ENCODE measurements around the gene NTSR1.

Gene NTSR1

GRCh38 chr20:62763404-62763803 is 54.8 kb downstream of the NTSR1 start:
- Histone ChIP-seq H3K4me1 (ENCODE audit: control insufficient read depth, insufficient read depth, low read length) (peaks cover 19% of the 10 kb centered on the region), H3K4me3 (ENCODE audit: low read length) (no peak overlapping the region), H3K36me3 (ENCODE audit: control insufficient read depth, insufficient read depth, low read length) (no peaks in the 10 kb centered on the region), H3K9ac (ENCODE audit: low read length) (no peak overlapping the region), H3K9me3 (ENCODE audit: control insufficient read depth, low read length) (no peaks in the 10 kb centered on the region), H3K27me3 (ENCODE audit: control insufficient read depth, insufficient read depth, low read length) (peaks cover 25% of the 10 kb centered on the region)

DNA sequence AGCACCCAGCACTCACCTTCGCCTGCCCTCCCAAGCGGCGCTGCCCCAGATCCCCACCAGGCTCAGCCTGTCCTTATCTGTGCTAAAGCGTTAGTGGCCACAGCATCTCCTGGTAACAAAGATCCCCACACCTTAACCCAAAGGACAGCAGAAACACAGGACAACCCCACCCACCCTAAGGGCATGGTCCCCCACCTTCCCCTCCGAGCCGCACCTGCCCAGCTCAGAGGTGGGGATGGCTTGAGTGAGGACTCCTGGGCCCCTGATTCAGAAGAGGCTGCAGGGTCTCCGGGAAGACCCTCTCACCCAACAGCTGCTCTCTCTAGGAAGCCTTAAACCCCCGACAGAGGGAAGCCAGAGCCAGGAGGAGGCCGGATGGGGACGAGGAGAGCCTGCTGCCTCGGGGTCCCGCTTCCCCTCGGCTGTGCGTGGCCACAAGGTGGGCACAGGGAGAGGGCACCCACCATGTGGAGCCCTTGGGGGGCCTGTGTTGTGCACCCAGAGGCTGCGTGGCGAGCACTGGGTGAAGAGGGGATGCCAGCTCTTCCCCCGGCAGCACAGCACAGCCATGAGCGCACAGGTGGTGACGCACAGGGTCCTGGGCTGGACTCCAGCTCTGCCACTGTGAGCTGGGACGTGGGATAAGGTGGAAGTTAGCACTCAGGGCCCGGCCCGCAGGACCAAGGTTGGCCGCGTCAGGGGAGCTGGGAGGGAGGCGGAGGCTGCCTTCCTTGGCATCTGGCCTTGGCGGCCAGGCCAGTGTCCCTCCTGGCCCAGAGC is 55.7 kb downstream of the NTSR1 start:
- H3K36me3 ChIP-seq (ENCODE audit: control insufficient read depth, insufficient read depth, low read length) = no peaks in the 10 kb centered on the region
- no peak overlapping the region for H3K9ac ChIP-seq (ENCODE audit: low read length)
- H3K4me3 ChIP-seq (ENCODE audit: low read length) = no peak overlapping the region
- H3K27me3 ChIP-seq (ENCODE audit: control insufficient read depth, insufficient read depth, low read length) = peaks cover 19% of the 10 kb centered on the region
- H3K4me1 ChIP-seq (ENCODE audit: control insufficient read depth, insufficient read depth, low read length) = peaks cover 24% of the 10 kb centered on the region
- no peaks in the 10 kb centered on the region for H3K9me3 ChIP-seq (ENCODE audit: control insufficient read depth, low read length)

GRCh38 chr20:62765021-62765420 is 56.4 kb downstream of the NTSR1 start:
- H3K4me3 ChIP-seq (ENCODE audit: low read length) = no peak overlapping the region
- H3K36me3 ChIP-seq (ENCODE audit: control insufficient read depth, insufficient read depth, low read length) = no peaks in the 10 kb centered on the region
- H3K9me3 ChIP-seq (ENCODE audit: control insufficient read depth, low read length) = no peaks in the 10 kb centered on the region
- peaks cover 24% of the 10 kb centered on the region for H3K4me1 ChIP-seq (ENCODE audit: control insufficient read depth, insufficient read depth, low read length)
- no peak overlapping the region for H3K9ac ChIP-seq (ENCODE audit: low read length)
- peaks cover 19% of the 10 kb centered on the region for H3K27me3 ChIP-seq (ENCODE audit: control insufficient read depth, insufficient read depth, low read length)

DNA sequence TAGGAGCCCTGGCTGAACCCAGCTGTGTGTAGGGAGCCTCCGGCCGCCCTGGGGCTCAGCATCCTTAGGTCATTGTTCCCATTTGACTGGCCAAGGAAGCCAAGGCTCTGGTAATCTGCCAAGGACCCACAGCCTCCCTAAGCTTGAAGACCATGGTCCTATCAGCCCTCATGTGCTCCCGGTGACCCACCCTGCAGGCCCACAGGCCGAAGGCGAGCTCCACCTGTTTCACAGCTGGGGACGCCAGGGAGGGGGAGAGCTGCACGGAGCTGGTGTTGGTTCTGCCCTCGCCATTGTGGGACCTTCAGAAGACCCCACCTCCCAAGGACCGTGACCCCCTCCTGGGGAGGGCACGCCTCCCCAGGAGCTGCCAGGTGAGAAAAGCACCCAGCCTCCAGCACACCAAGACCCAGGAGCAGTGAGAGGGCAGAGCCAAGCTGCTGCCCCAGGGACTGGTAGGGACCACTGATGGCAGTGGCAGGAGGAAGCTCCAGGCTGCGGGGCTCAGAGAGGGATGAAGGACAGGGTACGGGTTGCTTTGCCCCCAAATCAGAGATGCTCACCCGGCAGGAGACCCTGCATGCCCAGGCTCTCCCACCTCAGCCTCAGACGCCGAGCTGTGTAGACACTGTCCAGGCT is 56.9 kb downstream of the NTSR1 start:
- no peak overlapping the region for H3K9ac ChIP-seq (ENCODE audit: low read length)
- no peak overlapping the region for H3K4me3 ChIP-seq (ENCODE audit: low read length)
- peaks cover 18% of the 10 kb centered on the region for H3K27me3 ChIP-seq (ENCODE audit: control insufficient read depth, insufficient read depth, low read length)
- no peaks in the 10 kb centered on the region for H3K9me3 ChIP-seq (ENCODE audit: control insufficient read depth, low read length)
- H3K36me3 ChIP-seq (ENCODE audit: control insufficient read depth, insufficient read depth, low read length) = no peaks in the 10 kb centered on the region
- H3K4me1 ChIP-seq (ENCODE audit: control insufficient read depth, insufficient read depth, low read length) = peaks cover 24% of the 10 kb centered on the region

DNA sequence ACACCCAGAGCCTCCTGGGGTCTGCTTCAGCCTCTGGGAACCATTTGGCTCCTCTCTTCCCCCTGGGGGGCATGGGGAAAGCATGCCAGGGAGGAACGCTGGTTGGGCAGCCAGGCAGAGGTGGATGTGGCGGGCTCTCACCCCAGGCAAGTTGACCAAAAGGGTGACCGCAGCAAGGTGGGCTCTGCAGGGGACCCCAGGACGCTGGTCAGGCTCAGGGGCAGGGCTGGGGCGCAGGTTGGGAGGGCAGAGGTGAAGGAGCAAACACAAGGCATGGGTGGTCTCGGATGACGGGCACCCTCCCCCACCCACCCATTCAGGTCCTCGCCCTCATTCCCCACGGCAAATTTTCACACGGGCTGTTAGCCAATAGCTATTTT is 57.4 kb downstream of the NTSR1 start:
- no peaks in the 10 kb centered on the region for H3K36me3 ChIP-seq (ENCODE audit: control insufficient read depth, insufficient read depth, low read length)
- H3K9ac ChIP-seq (ENCODE audit: low read length) = no peak overlapping the region
- H3K9me3 ChIP-seq (ENCODE audit: control insufficient read depth, low read length) = no peaks in the 10 kb centered on the region
- H3K4me1 ChIP-seq (ENCODE audit: control insufficient read depth, insufficient read depth, low read length) = peaks cover 18% of the 10 kb centered on the region
- peaks cover 20% of the 10 kb centered on the region for H3K27me3 ChIP-seq (ENCODE audit: control insufficient read depth, insufficient read depth, low read length)
- no peak overlapping the region for H3K4me3 ChIP-seq (ENCODE audit: low read length)

DNA sequence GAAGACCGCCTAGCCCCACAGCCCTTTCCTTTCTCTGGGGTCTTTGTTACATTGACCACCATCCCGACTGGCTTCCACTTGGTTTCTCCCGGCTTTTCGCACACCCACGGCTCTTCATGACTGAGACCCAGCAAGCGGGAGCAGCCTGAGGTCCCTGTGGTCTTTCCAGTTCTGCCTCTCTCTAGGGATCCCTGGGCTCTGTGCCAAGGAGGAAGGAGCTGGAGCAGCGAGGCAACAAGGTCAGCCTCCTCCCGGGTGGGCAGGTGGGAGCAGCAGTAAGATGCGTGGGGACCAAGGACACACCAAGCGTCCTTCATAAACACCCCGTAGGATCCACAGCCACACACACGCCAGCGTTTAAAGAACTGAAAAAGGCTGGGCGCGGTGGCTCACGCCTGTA is 58.1 kb downstream of the NTSR1 start:
- H3K9ac ChIP-seq (ENCODE audit: low read length) = no peak overlapping the region
- peaks cover 12% of the 10 kb centered on the region for H3K4me1 ChIP-seq (ENCODE audit: control insufficient read depth, insufficient read depth, low read length)
- H3K27me3 ChIP-seq (ENCODE audit: control insufficient read depth, insufficient read depth, low read length) = peaks cover 20% of the 10 kb centered on the region
- H3K9me3 ChIP-seq (ENCODE audit: control insufficient read depth, low read length) = no peaks in the 10 kb centered on the region
- no peak overlapping the region for H3K4me3 ChIP-seq (ENCODE audit: low read length)
- no peaks in the 10 kb centered on the region for H3K36me3 ChIP-seq (ENCODE audit: control insufficient read depth, insufficient read depth, low read length)

GRCh38 chr20:62768234-62768546 is 59.6 kb downstream of the NTSR1 start:
- Histone ChIP-seq H3K9me3 (ENCODE audit: control insufficient read depth, low read length) (no peaks in the 10 kb centered on the region), H3K4me1 (ENCODE audit: control insufficient read depth, insufficient read depth, low read length) (peaks cover 12% of the 10 kb centered on the region), H3K4me3 (ENCODE audit: low read length) (no peak overlapping the region), H3K27me3 (ENCODE audit: control insufficient read depth, insufficient read depth, low read length) (peaks cover 20% of the 10 kb centered on the region), H3K9ac (ENCODE audit: low read length) (no peak overlapping the region), H3K36me3 (ENCODE audit: control insufficient read depth, insufficient read depth, low read length) (no peaks in the 10 kb centered on the region)

GRCh38 chr20:62768551-62769287 is 60.1 kb downstream of the NTSR1 start:
- Histone ChIP-seq H3K4me1 (ENCODE audit: control insufficient read depth, insufficient read depth, low read length) (peaks cover 15% of the 10 kb centered on the region), H3K4me3 (ENCODE audit: low read length) (no peak overlapping the region), H3K9me3 (ENCODE audit: control insufficient read depth, low read length) (no peaks in the 10 kb centered on the region), H3K9ac (ENCODE audit: low read length) (no peak overlapping the region), H3K27me3 (ENCODE audit: control insufficient read depth, insufficient read depth, low read length) (peaks cover 24% of the 10 kb centered on the region), H3K36me3 (ENCODE audit: control insufficient read depth, insufficient read depth, low read length) (no peaks in the 10 kb centered on the region)

DNA sequence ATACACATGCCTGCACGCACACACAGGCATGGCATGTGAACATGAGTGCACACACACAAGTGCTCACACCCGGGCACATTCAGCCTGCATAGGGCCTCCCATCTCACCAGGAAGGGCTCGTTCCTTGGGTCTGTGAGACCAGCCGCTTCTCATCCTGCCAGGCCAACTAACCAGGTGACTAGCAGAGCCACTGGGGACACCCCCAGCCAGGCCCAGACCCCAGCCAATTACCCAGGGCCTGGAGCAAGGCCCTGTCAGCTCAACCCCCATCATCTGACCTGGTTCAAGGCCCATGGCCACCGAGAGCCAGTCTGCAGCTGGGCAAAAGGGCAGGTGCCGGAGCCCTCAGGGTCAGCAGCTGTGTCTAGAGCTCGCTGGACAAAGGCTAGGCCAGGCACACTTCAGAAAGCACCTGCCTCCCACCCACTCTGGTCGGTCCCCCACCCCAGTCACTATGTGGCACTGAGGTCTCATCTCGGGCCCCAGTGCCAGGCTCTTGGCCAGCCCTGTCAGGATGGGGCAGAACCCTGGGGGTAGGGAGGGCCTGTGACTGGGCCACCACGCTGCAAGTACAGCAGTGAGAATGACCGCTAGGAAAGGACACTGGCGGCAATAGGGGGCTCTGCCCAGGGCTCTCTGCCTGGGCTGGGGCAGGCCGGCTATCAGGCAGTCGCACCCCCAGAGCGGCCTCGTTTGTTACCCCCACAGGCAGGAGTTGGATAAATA is 60.9 kb downstream of the NTSR1 start:
- H3K36me3 ChIP-seq (ENCODE audit: control insufficient read depth, insufficient read depth, low read length) = no peaks in the 10 kb centered on the region
- H3K4me3 ChIP-seq (ENCODE audit: low read length) = no peak overlapping the region
- H3K27me3 ChIP-seq (ENCODE audit: control insufficient read depth, insufficient read depth, low read length) = peaks cover 18% of the 10 kb centered on the region
- no peaks in the 10 kb centered on the region for H3K9me3 ChIP-seq (ENCODE audit: control insufficient read depth, low read length)
- H3K4me1 ChIP-seq (ENCODE audit: control insufficient read depth, insufficient read depth, low read length) = peaks cover 15% of the 10 kb centered on the region
- no peak overlapping the region for H3K9ac ChIP-seq (ENCODE audit: low read length)

GRCh38 chr20:62770111-62770910 is 61.7 kb downstream of the NTSR1 start:
- Histone ChIP-seq H3K27me3 (ENCODE audit: control insufficient read depth, insufficient read depth, low read length) (peaks cover 12% of the 10 kb centered on the region), H3K4me3 (ENCODE audit: low read length) (no peak overlapping the region), H3K4me1 (ENCODE audit: control insufficient read depth, insufficient read depth, low read length) (peaks cover 15% of the 10 kb centered on the region), H3K9ac (ENCODE audit: low read length) (no peak overlapping the region), H3K9me3 (ENCODE audit: control insufficient read depth, low read length) (no peaks in the 10 kb centered on the region), H3K36me3 (ENCODE audit: control insufficient read depth, insufficient read depth, low read length) (no peaks in the 10 kb centered on the region)

DNA sequence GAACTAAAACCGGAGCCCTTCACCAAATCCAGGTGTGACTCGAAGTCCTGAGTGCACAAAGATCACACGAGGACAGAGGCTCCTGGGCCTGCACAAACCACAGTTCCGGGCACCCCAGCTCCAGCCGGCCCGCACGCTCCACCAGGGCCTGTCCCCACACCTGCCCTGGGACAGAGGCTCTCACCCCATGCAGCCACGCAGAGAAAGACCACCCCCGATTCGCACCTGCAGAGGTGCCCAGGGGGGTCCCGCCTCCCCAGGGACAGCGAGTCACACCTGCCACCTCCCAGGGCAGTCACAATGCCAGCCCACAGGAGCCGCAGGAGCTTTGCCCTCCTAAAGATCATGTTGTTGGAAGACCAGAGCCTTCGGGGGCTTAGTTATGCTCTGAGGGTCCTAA is 62.3 kb downstream of the NTSR1 start:
- Histone ChIP-seq H3K27me3 (ENCODE audit: control insufficient read depth, insufficient read depth, low read length) (peaks cover 8% of the 10 kb centered on the region), H3K9me3 (ENCODE audit: control insufficient read depth, low read length) (no peaks in the 10 kb centered on the region), H3K4me1 (ENCODE audit: control insufficient read depth, insufficient read depth, low read length) (peaks cover 15% of the 10 kb centered on the region), H3K4me3 (ENCODE audit: low read length) (no peak overlapping the region), H3K36me3 (ENCODE audit: control insufficient read depth, insufficient read depth, low read length) (no peaks in the 10 kb centered on the region), H3K9ac (ENCODE audit: low read length) (no peak overlapping the region)

Data from mucosa of stomach (tissue), 1 donor.